HCT116 (cell line): Measurements from ENCODE around the gene FOXA2. TPM values are rescaled to one million over a fixed set of nuclear protein-coding genes. Genes with fewer than 3 reads are reported as not detected.

Source experiments
- ATAC-seq: fragments of 200-7000 bp; cut with Tn5 transposase; 2 replicates; pipeline ENCODE4 v1.9.1; 2020; ENCODE audit warnings: mild to moderate bottlenecking, moderate library complexity
- BruUV-seq: library from RNA; stranded (reverse); fragments of 400-500 nt; replicated peaks from 2 replicates; lab custom pipeline; 2021; lab: Mats Ljungman, UMichigan
- CTCF ChIA-PET: fragments of 300-600 bp; sonication (Branson Sonifier 250); formaldehyde crosslinking; loops from one replicate; lab custom pipeline; 2021; ENCODE audit warnings: antibody characterized with exemption; lab: Charles Lee
- POLR2A ChIA-PET: fragments of 300-600, 350-600 bp; sonication (Branson Sonifier 250); formaldehyde crosslinking; loops from one replicate; lab custom pipeline; 2021; ENCODE audit warnings: antibody characterized with exemption; lab: Charles Lee
- RAD21 ChIA-PET, 2 experiments: fragments of 300-600 bp; sonication (Branson Sonifier 250); formaldehyde crosslinking; loops; one replicate each; lab custom pipeline; 2023; ENCODE audit warnings: low total read pairs in 2 of 2; ENCODE audit not compliant: uncharacterized antibody in 2 of 2, unreplicated experiment in 2 of 2, low non-redundant PET in 1 of 2; lab: Charles Lee
- DNase-seq: peaks from one replicate; pipeline ENCODE4 v3.0.0-alpha.2; 2010; ENCODE audit warnings: low read depth, low spot score
- H2AFZ ChIP-seq: fragments of 200-600 bp; shearing (Covaris generic), sonication (generic); 2 replicates; pipeline ENCODE4 v1.6.1; 2017; ENCODE audit warnings: low read depth, mixed run types, mixed read lengths, antibody characterized with exemption, low read length; ENCODE audit not compliant: poor library complexity, severe bottlenecking
- H3K27ac ChIP-seq: 2 replicates; pipeline ENCODE4 v1.5.1; 2012; ENCODE audit warnings: low read depth, low read length
- H3K27me3 ChIP-seq: fragments of 200-600 bp; sonication (generic); 2 replicates; pipeline ENCODE4 v1.6.1; 2016; ENCODE audit warnings: mixed run types, low read length, mixed read lengths; ENCODE audit not compliant: insufficient read depth
- H3K36me3 ChIP-seq, 2 experiments: fragments of 200-500 bp in 1 of 2; fragments of 200-600 bp in 1 of 2; sonication (Bioruptor generic) in 1 of 2; sonication (generic) in 1 of 2; 2 replicates each; pipeline versions ENCODE4 v1.5.1 to v1.6.1; 2014 to 2016; ENCODE audit warnings: low read length in 2 of 2, inconsistent platforms in 1 of 2, mixed read lengths in 1 of 2, mixed run types in 1 of 2; ENCODE audit not compliant: insufficient read depth in 2 of 2, control insufficient read depth in 1 of 2
- H3K4me1 ChIP-seq, 2 experiments: fragments of 200-600 bp in 1 of 2; sonication (generic) in 1 of 2; 2 replicates each; pipeline versions ENCODE4 v1.5.1 to v1.6.1; 2012 to 2017; ENCODE audit warnings: low read length in 2 of 2, inconsistent platforms in 1 of 2, mild to moderate bottlenecking in 1 of 2, mixed read lengths in 1 of 2, mixed run types in 1 of 2, moderate library complexity in 1 of 2; ENCODE audit not compliant: insufficient read depth in 2 of 2, control insufficient read depth in 1 of 2
- H3K4me2 ChIP-seq: fragments of 200-600 bp; sonication (generic); 2 replicates; pipeline ENCODE4 v1.6.1; 2017; ENCODE audit warnings: mixed run types, low read length, mixed read lengths
- H3K4me3 ChIP-seq, 2 experiments: fragments of 200-600 bp in 1 of 2; sonication (generic) in 1 of 2; replicated peaks in 1 of 2; 2 replicates each; pipeline ENCODE4 v1.5.1; 2011 to 2016; ENCODE audit warnings: low read length in 2 of 2, control low read depth in 1 of 2, low read depth in 1 of 2, mild to moderate bottlenecking in 1 of 2, mixed read lengths in 1 of 2, mixed run types in 1 of 2
- H3K79me2 ChIP-seq: fragments of 200-600 bp; sonication (generic); 2 replicates; pipeline ENCODE4 v1.6.1; 2017; ENCODE audit warnings: mild to moderate bottlenecking, mixed run types, low read length, moderate library complexity, mixed read lengths; ENCODE audit not compliant: insufficient read depth
- H3K9ac ChIP-seq: fragments of 200-600 bp; sonication (generic); 2 replicates; pipeline ENCODE4 v1.6.1; 2016; ENCODE audit warnings: low read length, mixed read lengths
- H3K9me2 ChIP-seq: fragments of 200-600 bp; sonication (generic), shearing (Covaris generic); 2 replicates; pipeline ENCODE4 v1.6.1; 2017; ENCODE audit warnings: mixed run types, mild to moderate bottlenecking, moderate library complexity; ENCODE audit not compliant: insufficient read depth
- H3K9me3 ChIP-seq, 2 experiments: fragments of 200-500 bp in 1 of 2; fragments of 200-600 bp in 1 of 2; sonication (Bioruptor generic) in 1 of 2; sonication (generic) in 1 of 2; 2 replicates each; pipeline ENCODE4 v1.6.1; 2014 to 2017; ENCODE audit warnings: low read length in 2 of 2, mixed read lengths in 2 of 2, inconsistent platforms in 1 of 2, low read depth in 1 of 2, mild to moderate bottlenecking in 1 of 2, mixed run types in 1 of 2, moderate library complexity in 1 of 2; ENCODE audit not compliant: control insufficient read depth in 1 of 2, insufficient read depth in 1 of 2
- H4K20me1 ChIP-seq: fragments of 200-600 bp; sonication (generic), shearing (Covaris generic); 2 replicates; pipeline ENCODE4 v1.6.1; 2017; ENCODE audit warnings: mixed run types, mild to moderate bottlenecking, moderate library complexity; ENCODE audit not compliant: insufficient read depth
- CBX3 ChIP-seq: IDR thresholded peaks from 2 replicates; pipeline ENCODE4 v1.6.1; 2012; ENCODE audit warnings: low read depth
- EGR1 ChIP-seq: IDR thresholded peaks from 2 replicates; pipeline ENCODE4 v1.6.1; 2012; ENCODE audit warnings: low read depth
- FOSL1 ChIP-seq: IDR thresholded peaks from 2 replicates; pipeline ENCODE4 v1.6.1; 2012; ENCODE audit warnings: low read depth
- JUND ChIP-seq: IDR thresholded peaks from 2 replicates; pipeline ENCODE4 v1.6.1; 2012
- POLR2AphosphoS5 ChIP-seq: IDR thresholded peaks from 2 replicates; pipeline ENCODE4 v1.6.1; 2011; ENCODE audit warnings: mild to moderate bottlenecking, low read depth, low read length, moderate library complexity
- SIN3A ChIP-seq: IDR thresholded peaks from 2 replicates; pipeline ENCODE4 v1.6.1; 2012; ENCODE audit warnings: low read depth
- SP1 ChIP-seq: IDR thresholded peaks from 2 replicates; pipeline ENCODE4 v1.6.1; 2012; ENCODE audit warnings: low read depth
- SRF ChIP-seq: IDR thresholded peaks from 2 replicates; pipeline ENCODE4 v1.6.1; 2012; ENCODE audit warnings: low read depth
- YY1 ChIP-seq: IDR thresholded peaks from 2 replicates; pipeline ENCODE4 v1.6.1; 2011; ENCODE audit warnings: low read length, low read depth, moderate library complexity, mild to moderate bottlenecking; ENCODE audit not compliant: insufficient replicate concordance; ENCODE audit errors: extremely low read depth
- ZFX ChIP-seq: fragments of 450-650 bp; IDR thresholded peaks from 2 replicates; pipeline ENCODE4 v1.6.1; 2017
- ZNF274 ChIP-seq: fragments of 200-500 bp; sonication (Bioruptor generic); IDR thresholded peaks from 2 replicates; pipeline ENCODE4 v1.6.1; 2014; ENCODE audit warnings: mild to moderate bottlenecking, low read depth, low read length, inconsistent platforms
- intact Hi-C: fragments of 100-400 bp; cut with micrococcal nuclease; formaldehyde crosslinking; loops from 2 replicates; pipeline ENCODE4 v1.10.0; 2022
- total RNA-seq: library from RNA; stranded (reverse); gene quantifications from one replicate; pipeline ENCODE4 v1.2.1, GENCODE V29; 2021; ENCODE audit not compliant: unreplicated experiment
- TF ChIP-seq, protein P1 (sequence below): IDR thresholded peaks from 2 replicates; pipeline ENCODE4 v1.6.1; 2012
- TF ChIP-seq, protein P2 (sequence below): IDR thresholded peaks from 2 replicates; pipeline ENCODE4 v1.6.1; 2012; ENCODE audit warnings: low read depth
- TF ChIP-seq, protein P3 (sequence below): IDR thresholded peaks from 2 replicates; pipeline ENCODE4 v1.6.1; 2012
- TF ChIP-seq, protein P4 (sequence below), 3 experiments: fragments of 200-600 bp in 1 of 3; sonication (generic) in 1 of 3; IDR thresholded peaks in 2 of 3; conservative IDR thresholded peaks in 1 of 3; 2 replicates each; pipeline ENCODE4 v1.5.1; 2012 to 2017; ENCODE audit warnings: low read depth in 2 of 3, low read length in 2 of 3, antibody characterized with exemption in 1 of 3, borderline replicate concordance in 1 of 3, control low read depth in 1 of 3, mild to moderate bottlenecking in 1 of 3, mixed read lengths in 1 of 3, mixed run types in 1 of 3, moderate library complexity in 1 of 3; ENCODE audit not compliant: insufficient read depth in 1 of 3

FOXA2 gene
- total RNA-seq, 1 experiment from 2014 or later, result 0.10 TPM

DNA sequence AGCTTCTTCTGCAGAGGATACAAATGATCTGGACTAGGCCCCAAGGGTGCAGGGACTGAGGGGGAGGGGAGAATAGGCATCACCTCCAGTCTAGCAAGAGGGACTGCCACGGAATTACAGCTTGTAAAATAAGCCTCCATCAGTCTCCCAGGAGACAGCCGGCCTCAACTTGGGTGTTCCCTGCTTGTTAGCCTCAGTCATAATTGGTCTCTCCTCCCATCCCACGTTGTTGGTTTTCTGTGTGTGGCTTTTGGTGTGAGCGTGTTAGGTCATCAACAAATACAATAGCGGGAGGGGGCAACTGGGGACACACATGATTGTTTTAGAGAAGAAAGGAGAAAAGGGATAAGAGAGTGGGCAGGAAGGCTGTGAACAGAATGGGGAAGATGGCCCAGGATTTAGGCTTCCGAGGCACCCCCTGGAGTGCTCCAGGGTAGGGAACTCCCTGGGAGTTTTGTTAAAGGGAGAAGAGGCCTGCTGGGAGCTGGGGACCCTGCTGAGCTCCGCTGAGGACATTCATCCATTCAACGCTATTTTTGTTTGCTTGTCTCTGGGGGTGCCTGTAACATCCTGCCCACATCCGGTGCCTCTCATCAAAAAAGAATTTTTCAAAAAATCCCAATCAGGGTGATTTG lies 9.2 kb downstream of the FOXA2 start:
- ChIA-PET CTCF (interaction anchor here (1.4 kb wide), 1 partner anchor 11 kb away, joined by 4 read pairs; no protein-coding TSS in a partner anchor), POLR2A (no interaction called here), RAD21 (no interaction called here)
- Histone ChIP-seq H3K9ac (no peak overlapping the region), H2AFZ (no peak overlapping the region), H3K9me3 (no peaks in the 10 kb centered on the region), H3K36me3 (no peaks in the 10 kb centered on the region), H3K9me2 (no peaks in the 10 kb centered on the region), H3K4me3 (no peak overlapping the region), H3K79me2 (no peaks in the 10 kb centered on the region), H3K4me1 (no peaks in the 10 kb centered on the region), H3K27me3 (no peaks in the 10 kb centered on the region), H4K20me1 (no peaks in the 10 kb centered on the region), H3K27ac (no peak overlapping the region), H3K4me2 (no peak overlapping the region)
- ATAC-seq, result no peak
- TF ChIP-seq SP1, result no peak
- TF ChIP-seq ZFX, result no peak
- TF ChIP-seq SRF, result no peak
- no peak for DNase-seq
- intact Hi-C loops, result no loop called here
- no TSS peak for BruUV-seq

DNA sequence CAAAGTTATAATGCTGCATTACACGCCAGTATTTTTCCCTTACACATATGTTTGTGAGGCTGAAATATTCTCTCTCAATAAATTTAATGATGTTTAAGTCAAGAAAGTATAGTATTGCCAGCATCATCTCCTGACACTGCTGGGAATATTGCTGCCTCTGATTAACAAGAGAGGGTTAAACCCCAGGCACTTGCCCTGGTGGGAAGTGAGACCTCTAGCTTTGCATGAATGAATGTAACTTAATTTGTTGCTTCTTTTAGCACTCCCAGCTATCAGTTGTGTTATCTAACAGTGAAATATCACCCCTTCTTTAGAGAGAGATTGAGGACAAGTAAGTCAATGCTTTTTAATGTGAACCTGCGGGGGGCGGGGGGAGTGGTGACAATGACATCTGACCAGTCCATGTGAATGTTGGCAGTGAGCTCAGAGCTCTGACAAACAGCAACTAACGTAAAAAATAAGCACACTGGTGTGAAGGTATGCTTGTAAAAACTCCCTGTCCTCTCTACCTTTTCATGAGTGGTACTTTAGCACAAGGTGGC lies 9.8 kb downstream of the FOXA2 start:
- Histone ChIP-seq H3K9me3 (no peaks in the 10 kb centered on the region), H3K9ac (no peak overlapping the region), H3K36me3 (no peaks in the 10 kb centered on the region), H4K20me1 (no peaks in the 10 kb centered on the region), H3K79me2 (no peaks in the 10 kb centered on the region), H3K4me3 (no peak overlapping the region), H2AFZ (no peak overlapping the region), H3K27ac (no peak overlapping the region), H3K4me1 (no peaks in the 10 kb centered on the region), H3K9me2 (no peaks in the 10 kb centered on the region), H3K4me2 (no peak overlapping the region), H3K27me3 (no peaks in the 10 kb centered on the region)
- ChIA-PET CTCF (interaction anchor here (1.4 to 1.7 kb wide), 2 partner anchors 10 to 12 kb away, joined by 4 to 9 read pairs; no protein-coding TSS in a partner anchor), RAD21 (no interaction called here), POLR2A (no interaction called here)
- intact Hi-C loops, result no loop called here
- TF ChIP-seq, protein P1, sequence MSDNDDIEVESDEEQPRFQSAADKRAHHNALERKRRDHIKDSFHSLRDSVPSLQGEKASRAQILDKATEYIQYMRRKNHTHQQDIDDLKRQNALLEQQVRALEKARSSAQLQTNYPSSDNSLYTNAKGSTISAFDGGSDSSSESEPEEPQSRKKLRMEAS, result no peak
- TF ChIP-seq ZNF274, result no peak
- no peak for TF ChIP-seq CBX3
- TF ChIP-seq SIN3A, result no peak
- no peak for TF ChIP-seq FOSL1
- TF ChIP-seq, protein P2, sequence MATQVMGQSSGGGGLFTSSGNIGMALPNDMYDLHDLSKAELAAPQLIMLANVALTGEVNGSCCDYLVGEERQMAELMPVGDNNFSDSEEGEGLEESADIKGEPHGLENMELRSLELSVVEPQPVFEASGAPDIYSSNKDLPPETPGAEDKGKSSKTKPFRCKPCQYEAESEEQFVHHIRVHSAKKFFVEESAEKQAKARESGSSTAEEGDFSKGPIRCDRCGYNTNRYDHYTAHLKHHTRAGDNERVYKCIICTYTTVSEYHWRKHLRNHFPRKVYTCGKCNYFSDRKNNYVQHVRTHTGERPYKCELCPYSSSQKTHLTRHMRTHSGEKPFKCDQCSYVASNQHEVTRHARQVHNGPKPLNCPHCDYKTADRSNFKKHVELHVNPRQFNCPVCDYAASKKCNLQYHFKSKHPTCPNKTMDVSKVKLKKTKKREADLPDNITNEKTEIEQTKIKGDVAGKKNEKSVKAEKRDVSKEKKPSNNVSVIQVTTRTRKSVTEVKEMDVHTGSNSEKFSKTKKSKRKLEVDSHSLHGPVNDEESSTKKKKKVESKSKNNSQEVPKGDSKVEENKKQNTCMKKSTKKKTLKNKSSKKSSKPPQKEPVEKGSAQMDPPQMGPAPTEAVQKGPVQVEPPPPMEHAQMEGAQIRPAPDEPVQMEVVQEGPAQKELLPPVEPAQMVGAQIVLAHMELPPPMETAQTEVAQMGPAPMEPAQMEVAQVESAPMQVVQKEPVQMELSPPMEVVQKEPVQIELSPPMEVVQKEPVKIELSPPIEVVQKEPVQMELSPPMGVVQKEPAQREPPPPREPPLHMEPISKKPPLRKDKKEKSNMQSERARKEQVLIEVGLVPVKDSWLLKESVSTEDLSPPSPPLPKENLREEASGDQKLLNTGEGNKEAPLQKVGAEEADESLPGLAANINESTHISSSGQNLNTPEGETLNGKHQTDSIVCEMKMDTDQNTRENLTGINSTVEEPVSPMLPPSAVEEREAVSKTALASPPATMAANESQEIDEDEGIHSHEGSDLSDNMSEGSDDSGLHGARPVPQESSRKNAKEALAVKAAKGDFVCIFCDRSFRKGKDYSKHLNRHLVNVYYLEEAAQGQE, result no peak
- TF ChIP-seq, protein P3, sequence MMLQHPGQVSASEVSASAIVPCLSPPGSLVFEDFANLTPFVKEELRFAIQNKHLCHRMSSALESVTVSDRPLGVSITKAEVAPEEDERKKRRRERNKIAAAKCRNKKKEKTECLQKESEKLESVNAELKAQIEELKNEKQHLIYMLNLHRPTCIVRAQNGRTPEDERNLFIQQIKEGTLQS, result no peak
- TF ChIP-seq, protein P4, sequence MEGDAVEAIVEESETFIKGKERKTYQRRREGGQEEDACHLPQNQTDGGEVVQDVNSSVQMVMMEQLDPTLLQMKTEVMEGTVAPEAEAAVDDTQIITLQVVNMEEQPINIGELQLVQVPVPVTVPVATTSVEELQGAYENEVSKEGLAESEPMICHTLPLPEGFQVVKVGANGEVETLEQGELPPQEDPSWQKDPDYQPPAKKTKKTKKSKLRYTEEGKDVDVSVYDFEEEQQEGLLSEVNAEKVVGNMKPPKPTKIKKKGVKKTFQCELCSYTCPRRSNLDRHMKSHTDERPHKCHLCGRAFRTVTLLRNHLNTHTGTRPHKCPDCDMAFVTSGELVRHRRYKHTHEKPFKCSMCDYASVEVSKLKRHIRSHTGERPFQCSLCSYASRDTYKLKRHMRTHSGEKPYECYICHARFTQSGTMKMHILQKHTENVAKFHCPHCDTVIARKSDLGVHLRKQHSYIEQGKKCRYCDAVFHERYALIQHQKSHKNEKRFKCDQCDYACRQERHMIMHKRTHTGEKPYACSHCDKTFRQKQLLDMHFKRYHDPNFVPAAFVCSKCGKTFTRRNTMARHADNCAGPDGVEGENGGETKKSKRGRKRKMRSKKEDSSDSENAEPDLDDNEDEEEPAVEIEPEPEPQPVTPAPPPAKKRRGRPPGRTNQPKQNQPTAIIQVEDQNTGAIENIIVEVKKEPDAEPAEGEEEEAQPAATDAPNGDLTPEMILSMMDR (IDR thresholded peaks at IDR 0.05 in 2 of 3, conservative IDR thresholded peaks at IDR 0.05 in 1 of 3; ENCODE audit: borderline replicate concordance in 1 of 3, insufficient read depth in 1 of 3, low read depth in 2 of 3, low read length in 2 of 3), result no peak
- TF ChIP-seq YY1, result no peak
- TF ChIP-seq EGR1, result no peak
- TF ChIP-seq JUND, result no peak
- no peak for TF ChIP-seq ZFX
- TF ChIP-seq SP1, result no peak
- TF ChIP-seq POLR2AphosphoS5, result no peak
- no peak for DNase-seq
- no TSS peak for BruUV-seq
- no peak for ATAC-seq
